ENCODE measurements around the gene FAM131B.

GRCh38 chr7:143382791-143383641, 20.5 kb upstream of the FAM131B start:
- TF ChIP-seq EZH2phosphoT487 (IDR thresholded peaks at IDR 0.05; ENCODE audit: low read depth, severe bottlenecking, unreplicated experiment) (no peak), CTCF (IDR thresholded peaks at IDR 0.05; ENCODE audit: poor library complexity) (no peak), EZH2 (IDR thresholded peaks at IDR 0.05; ENCODE audit: borderline replicate concordance) (no peak)

Measured in hepatocyte (in vitro differentiated cells).